Loucy (cell line): ENCODE data around the gene SLC3A2.

Experiments
- CTCF ChIP-seq: fragments of 200-600 bp; sonication (generic); conservative IDR thresholded peaks from 2 replicates; pipeline ENCODE4 v1.5.1; 2014; ENCODE audit warnings: mild to moderate bottlenecking, antibody characterized with exemption, low read length
- EZH2phosphoT487 ChIP-seq: fragments of 200-600 bp; IDR thresholded peaks from 2 replicates; pipeline ENCODE4 v1.6.1; 2018; ENCODE audit warnings: antibody characterized with exemption, mild to moderate bottlenecking, moderate library complexity, borderline replicate concordance

GRCh38 chr11:62842171-62842741 lies 38.4 kb upstream of the SLC3A2 start:
- TF ChIP-seq CTCF (no peak), EZH2phosphoT487 (no peak)
